Glutamatergic neuron (in vitro differentiated cells): ENCODE data around the gene SRPX2. TPM values are rescaled to one million over a fixed set of nuclear protein-coding genes. Genes with fewer than 3 reads are reported as not detected.

Experiments used
- DNase-seq: peaks from one replicate; pipeline ENCODE4 v3.0.0; 2022
- H3K27ac Mint-ChIP-seq: one replicate; pipeline ENCODE4 v1.8.0; 2020; ENCODE audit warnings: mild to moderate bottlenecking, mixed read lengths, inconsistent platforms; ENCODE audit not compliant: unreplicated experiment
- H3K27me3 Mint-ChIP-seq: one replicate; pipeline ENCODE4 v1.8.0; 2020; ENCODE audit warnings: mild to moderate bottlenecking, moderate library complexity, mixed read lengths, inconsistent platforms; ENCODE audit not compliant: unreplicated experiment
- H3K36me3 Mint-ChIP-seq: one replicate; pipeline ENCODE4 v1.8.0; 2020; ENCODE audit warnings: mild to moderate bottlenecking, mixed read lengths, inconsistent platforms; ENCODE audit not compliant: unreplicated experiment
- H3K4me1 Mint-ChIP-seq: one replicate; pipeline ENCODE4 v1.8.0; 2020; ENCODE audit warnings: mild to moderate bottlenecking, low read depth, mixed read lengths, inconsistent platforms; ENCODE audit not compliant: unreplicated experiment
- H3K4me3 Mint-ChIP-seq: one replicate; pipeline ENCODE4 v1.8.0; 2020; ENCODE audit warnings: mild to moderate bottlenecking, mixed read lengths, inconsistent platforms; ENCODE audit not compliant: unreplicated experiment
- H3K9me3 Mint-ChIP-seq: one replicate; pipeline ENCODE4 v1.8.0; 2020; ENCODE audit warnings: mild to moderate bottlenecking, moderate library complexity, mixed read lengths, inconsistent platforms; ENCODE audit not compliant: unreplicated experiment
- CTCF ChIP-seq: fragments of 200-600 bp; sonication (generic); IDR thresholded peaks from one replicate; pipeline ENCODE4 v1.5.0; 2021; ENCODE audit not compliant: partially characterized antibody, unreplicated experiment
- total RNA-seq: library from RNA; stranded (reverse); fragmentation: NEBNext Ultra II Directional; extraction: Animal tissue kit (Norgen Biotek cat#: 25700); gene quantifications from one replicate; pipeline ENCODE4 v1.2.1, GENCODE V29; 2021; ENCODE audit not compliant: unreplicated experiment

The SRPX2 gene
- total RNA-seq, 1 donor from 2014 or later, result not detected

- Mint-ChIP-seq H3K36me3 (no peaks in the 10 kb centered on the region), H3K27me3 (no peaks in the 10 kb centered on the region), H3K27ac (no peak overlapping the region), H3K4me1 (no peaks in the 10 kb centered on the region), H3K9me3 (peaks cover 2% of the 10 kb centered on the region), H3K4me3 (no peak overlapping the region)
- TF ChIP-seq CTCF, result no peak
- no peak for DNase-seq
Observed at GRCh38 chrX:100695302-100695701, 51.3 kb downstream of the SRPX2 start.

- no peak for TF ChIP-seq CTCF
- no peak overlapping the region for H3K27ac Mint-ChIP-seq
- peaks cover 2% of the 10 kb centered on the region for H3K9me3 Mint-ChIP-seq
- DNase-seq, result no peak
- H3K36me3 Mint-ChIP-seq, result no peaks in the 10 kb centered on the region
- H3K4me3 Mint-ChIP-seq, result no peak overlapping the region
- H3K4me1 Mint-ChIP-seq, result no peaks in the 10 kb centered on the region
- H3K27me3 Mint-ChIP-seq, result no peaks in the 10 kb centered on the region
Observed at GRCh38 chrX:100695991-100696390, 52.0 kb downstream of the SRPX2 start.

GRCh38 chrX:100696699-100697351 lies 52.8 kb downstream of the SRPX2 start:
- Mint-ChIP-seq H3K36me3 (no peaks in the 10 kb centered on the region), H3K9me3 (peaks cover 2% of the 10 kb centered on the region), H3K4me3 (no peak overlapping the region), H3K4me1 (no peaks in the 10 kb centered on the region), H3K27ac (no peak overlapping the region), H3K27me3 (no peaks in the 10 kb centered on the region)
- DNase-seq, result no peak
- TF ChIP-seq CTCF, result no peak

GRCh38 chrX:100698551-100698950 lies 54.6 kb downstream of the SRPX2 start:
- Mint-ChIP-seq H3K4me1 (no peaks in the 10 kb centered on the region), H3K27me3 (no peaks in the 10 kb centered on the region), H3K36me3 (no peaks in the 10 kb centered on the region), H3K9me3 (no peaks in the 10 kb centered on the region), H3K4me3 (no peak overlapping the region), H3K27ac (no peak overlapping the region)
- no peak for TF ChIP-seq CTCF
- DNase-seq, result no peak

GRCh38 chrX:100700809-100701208 lies 56.8 kb downstream of the SRPX2 start:
- H3K27ac Mint-ChIP-seq, result no peak overlapping the region
- H3K27me3 Mint-ChIP-seq, result no peaks in the 10 kb centered on the region
- no peak overlapping the region for H3K4me3 Mint-ChIP-seq
- no peaks in the 10 kb centered on the region for H3K4me1 Mint-ChIP-seq
- H3K9me3 Mint-ChIP-seq, result no peaks in the 10 kb centered on the region
- TF ChIP-seq CTCF, result no peak
- no peaks in the 10 kb centered on the region for H3K36me3 Mint-ChIP-seq
- DNase-seq, result no peak
